Activated CD4-positive, alpha-beta T cell treated with anti-CD3 and anti-CD28 coated beads for 36 hours (primary cell): Measurements from ENCODE around the gene PLN. TPM values are rescaled to one million over a fixed set of nuclear protein-coding genes. Genes with fewer than 3 reads are reported as not detected.

Source experiments
- ATAC-seq: fragments of 200-7000 bp; cut with Tn5 transposase; one replicate; pipeline ENCODE4 v1.10.0; 2021; ENCODE audit warnings: mild to moderate bottlenecking, moderate library complexity
- CTCF ChIA-PET: fragments of 350-600 bp; sonication (Branson Sonifier 250); formaldehyde crosslinking; loops from one replicate; lab custom pipeline; 2021; ENCODE audit warnings: antibody characterized with exemption; lab: Charles Lee
- POLR2A ChIA-PET: fragments of 350-600 bp; sonication (Branson Sonifier 250); formaldehyde crosslinking; loops from one replicate; lab custom pipeline; 2021; ENCODE audit warnings: antibody characterized with exemption, inconsistent platforms; lab: Charles Lee
- DNase-seq: peaks from one replicate; pipeline ENCODE4 v3.0.0-alpha.2; 2020
- H3K27ac Mint-ChIP-seq: one replicate; pipeline ENCODE4 v1.8.0; 2021; ENCODE audit warnings: mixed read lengths
- H3K27me3 Mint-ChIP-seq: one replicate; pipeline ENCODE4 v1.8.0; 2021; ENCODE audit warnings: mixed read lengths
- H3K36me3 Mint-ChIP-seq: one replicate; pipeline ENCODE4 v1.8.0; 2021; ENCODE audit warnings: low read depth, mixed read lengths
- H3K4me1 Mint-ChIP-seq: one replicate; pipeline ENCODE4 v1.8.0; 2021; ENCODE audit warnings: mixed read lengths
- H3K4me3 Mint-ChIP-seq: one replicate; pipeline ENCODE4 v1.8.0; 2021; ENCODE audit warnings: mild to moderate bottlenecking, moderate library complexity, mixed read lengths
- H3K9me3 Mint-ChIP-seq: one replicate; pipeline ENCODE4 v1.8.0; 2021; ENCODE audit warnings: low read depth, mixed read lengths
- intact Hi-C, 2 experiments: fragments of 100-400 bp; cut with DNase I in 1 of 2; cut with micrococcal nuclease in 1 of 2; formaldehyde crosslinking; loops; one replicate each; pipeline versions ENCODE4 v1.14.2 to v1.15.1; 2022 to 2024; cut with DNase I, micrococcal nuclease
- total RNA-seq, 2 experiments: library from RNA; stranded (reverse); gene quantifications; one replicate each; pipeline ENCODE4 v1.2.3, GENCODE V29; 2021

The PLN gene
- total RNA-seq: not detected

- ATAC-seq: peak; percentile 54
- peaks cover 11% of the 10 kb centered on the region for H3K36me3 Mint-ChIP-seq
- no peak within 1 kb of the TSS for H3K27ac Mint-ChIP-seq
- DNase-seq: no peak
- H3K9me3 Mint-ChIP-seq: no peaks in the 10 kb centered on the region
- intact Hi-C loops: no loop called here
- H3K27me3 Mint-ChIP-seq: no peaks in the 10 kb centered on the region
- H3K4me1 Mint-ChIP-seq: peaks cover 41% of the 10 kb centered on the region
- POLR2A ChIA-PET: no interaction called here
- CTCF ChIA-PET: interaction anchor here (1.0 to 1.4 kb wide), 5 partner anchors 10 to 253 kb away, joined by 3 to 4 read pairs (median 3); no protein-coding TSS in a partner anchor
- H3K4me3 Mint-ChIP-seq: no peak within 1 kb of the TSS
These were observed at the start of gene PLN for GRCh38 chr6:118548136-118548535. PLN (plus strand) TSS chr6:118548296; CDS start chr6:118558922, 10,626 bp downstream.

- ATAC-seq (no peak), DNase-seq (no peak)
- intact Hi-C loops: no loop called here
- ChIA-PET CTCF (no interaction called here), POLR2A (interaction anchor here (0.6 kb wide), 1 partner anchor 40 kb away, joined by 3 read pairs; no protein-coding TSS in a partner anchor)
- Mint-ChIP-seq H3K27me3 (no peaks in the 10 kb centered on the region), H3K27ac (no peak overlapping the region), H3K9me3 (peaks cover 3% of the 10 kb centered on the region), H3K36me3 (peaks cover 52% of the 10 kb centered on the region), H3K4me3 (no peak overlapping the region), H3K4me1 (peaks cover 11% of the 10 kb centered on the region)
These were observed 47.7 kb upstream of the PLN start for GRCh38 chr6:118500130-118501015.

DNA sequence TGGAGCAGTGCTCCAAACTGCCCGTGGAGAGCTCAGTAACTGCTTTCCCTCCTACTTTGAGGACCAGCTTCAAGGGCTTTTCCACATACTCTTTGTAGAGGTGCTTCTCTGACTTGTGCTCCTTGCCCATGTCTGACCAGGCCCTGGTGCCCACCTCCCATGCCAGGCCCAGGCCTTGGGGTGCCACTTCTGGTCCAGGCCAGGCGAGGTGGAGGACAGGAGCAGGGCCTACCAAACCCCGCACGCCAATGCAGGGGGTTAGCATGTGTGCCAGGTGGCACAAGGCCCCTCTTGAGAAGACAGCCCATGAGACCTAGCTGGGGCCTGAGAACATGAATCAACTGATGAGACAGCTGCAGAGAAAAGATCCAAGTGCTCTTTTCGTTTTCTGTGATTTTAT is 47.0 kb upstream of the PLN start:
- DNase-seq: no peak
- intact Hi-C loops: no loop called here
- Mint-ChIP-seq H3K9me3 (peaks cover 3% of the 10 kb centered on the region), H3K4me3 (no peak overlapping the region), H3K4me1 (peaks cover 5% of the 10 kb centered on the region), H3K27ac (no peak overlapping the region), H3K36me3 (peaks cover 47% of the 10 kb centered on the region), H3K27me3 (no peaks in the 10 kb centered on the region)
- ChIA-PET CTCF (no interaction called here), POLR2A (interaction anchor here (0.6 kb wide), 1 partner anchor 41 kb away, joined by 3 read pairs; no protein-coding TSS in a partner anchor)
- no peak for ATAC-seq

GRCh38 chr6:118501765-118502164 is 46.3 kb upstream of the PLN start:
- ChIA-PET POLR2A (no interaction called here), CTCF (no interaction called here)
- no peak for ATAC-seq
- Mint-ChIP-seq H3K4me3 (no peak overlapping the region), H3K36me3 (peaks cover 48% of the 10 kb centered on the region), H3K27me3 (no peaks in the 10 kb centered on the region), H3K27ac (no peak overlapping the region), H3K9me3 (peaks cover 3% of the 10 kb centered on the region), H3K4me1 (peaks cover 6% of the 10 kb centered on the region)
- DNase-seq: no peak
- intact Hi-C loops: no loop called here

DNA sequence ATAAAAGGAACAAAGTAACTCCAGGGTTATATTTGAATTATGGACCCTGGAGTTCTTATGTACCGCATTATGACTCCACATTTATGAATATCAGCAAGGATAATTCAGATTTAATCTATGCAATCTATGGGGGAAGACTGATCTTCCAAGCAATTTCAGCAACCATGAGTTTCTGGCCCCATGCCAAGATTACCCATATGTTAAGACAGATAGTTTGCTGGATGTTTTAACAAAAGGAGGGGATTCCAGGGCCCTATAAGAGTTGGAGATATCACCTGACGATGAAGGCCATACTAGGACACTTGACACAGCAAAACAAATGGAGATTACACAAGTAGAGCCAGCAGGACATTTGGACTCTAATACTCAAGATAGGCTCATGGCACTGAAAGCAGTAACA is 45.9 kb upstream of the PLN start:
- H3K36me3 Mint-ChIP-seq: peaks cover 48% of the 10 kb centered on the region
- no peak for DNase-seq
- ATAC-seq: no peak
- peaks cover 9% of the 10 kb centered on the region for H3K4me1 Mint-ChIP-seq
- H3K27ac Mint-ChIP-seq: no peak overlapping the region
- ChIA-PET CTCF (no interaction called here), POLR2A (no interaction called here)
- H3K4me3 Mint-ChIP-seq: no peak overlapping the region
- peaks cover 3% of the 10 kb centered on the region for H3K9me3 Mint-ChIP-seq
- no peaks in the 10 kb centered on the region for H3K27me3 Mint-ChIP-seq
- intact Hi-C loops: no loop called here

DNA sequence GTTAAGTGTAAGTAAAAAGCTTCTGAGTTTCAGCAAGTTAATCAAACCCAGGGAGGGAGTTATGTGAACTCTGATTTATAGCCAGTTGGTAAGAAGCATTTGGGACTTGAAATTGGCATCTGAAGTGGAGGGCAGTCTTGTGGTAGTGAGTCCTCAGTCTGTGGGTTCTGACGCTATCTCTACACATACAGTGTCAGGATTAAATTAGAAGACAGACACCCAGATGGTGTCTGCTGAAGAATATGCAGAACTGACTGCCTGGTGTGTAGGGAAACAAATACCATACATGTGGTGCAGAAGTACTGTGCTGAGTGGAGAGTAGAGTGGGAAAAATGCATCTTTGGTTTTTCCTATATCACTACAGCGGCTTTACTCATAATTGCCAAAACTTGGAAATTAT is 43.5 kb upstream of the PLN start:
- ChIA-PET CTCF (no interaction called here), POLR2A (no interaction called here)
- H3K36me3 Mint-ChIP-seq: peaks cover 42% of the 10 kb centered on the region
- intact Hi-C loops: loop anchor here in 1 of 2 experiments (5.0 kb wide), 1 partner anchor 222 kb away; no protein-coding TSS in a partner anchor
- H3K27ac Mint-ChIP-seq: no peak overlapping the region
- H3K27me3 Mint-ChIP-seq: no peaks in the 10 kb centered on the region
- peaks cover 4% of the 10 kb centered on the region for H3K4me1 Mint-ChIP-seq
- DNase-seq (no peak), ATAC-seq (no peak)
- peaks cover 3% of the 10 kb centered on the region for H3K9me3 Mint-ChIP-seq
- H3K4me3 Mint-ChIP-seq: no peak overlapping the region

- CTCF ChIA-PET: no interaction called here
- peaks cover 3% of the 10 kb centered on the region for H3K9me3 Mint-ChIP-seq
These were observed 42.4 kb upstream of the PLN start for GRCh38 chr6:118505656-118506055.

DNA sequence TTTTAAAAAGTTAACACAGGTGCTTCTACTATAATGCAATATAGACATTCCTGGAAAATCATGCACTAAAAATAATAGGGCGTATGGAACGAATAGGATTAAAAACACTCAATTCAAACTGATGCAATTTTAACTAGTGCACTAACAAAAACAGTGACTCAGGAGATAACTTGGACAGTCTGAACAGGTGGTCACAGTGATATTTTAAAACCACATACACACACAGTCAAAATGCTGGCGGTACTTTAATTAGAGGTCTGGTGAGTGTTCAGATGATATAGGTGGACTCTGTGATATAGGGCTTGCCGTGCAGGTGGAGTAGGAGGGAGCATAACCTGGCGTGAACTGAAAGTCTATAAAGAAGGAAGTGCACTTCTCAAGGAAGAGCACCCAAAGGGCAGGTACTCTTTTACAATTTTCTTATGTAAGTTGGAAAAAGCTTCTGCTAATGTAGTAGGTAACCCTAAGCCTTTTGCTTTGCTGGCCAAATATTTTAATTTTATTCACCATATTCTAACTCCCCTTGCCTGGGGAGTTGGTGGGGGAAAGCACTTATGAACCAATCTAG is 41.9 kb upstream of the PLN start:
- ATAC-seq (no peak), DNase-seq (no peak)
- Mint-ChIP-seq H3K4me1 (peaks cover 4% of the 10 kb centered on the region), H3K4me3 (no peak overlapping the region), H3K27me3 (no peaks in the 10 kb centered on the region), H3K36me3 (peaks cover 34% of the 10 kb centered on the region), H3K9me3 (no peaks in the 10 kb centered on the region), H3K27ac (no peak overlapping the region)
- CTCF ChIA-PET: no interaction called here
- POLR2A ChIA-PET: no interaction called here
- intact Hi-C loops: loop anchor here in 1 of 2 experiments (1.0 to 5.0 kb wide), 2 partner anchors 30 to 224 kb away; no protein-coding TSS in a partner anchor

More at GRCh38 chr6:118505656-118506055, 42.4 kb upstream of the PLN start:
- Mint-ChIP-seq H3K4me3 (no peak overlapping the region), H3K27ac (no peak overlapping the region), H3K36me3 (peaks cover 38% of the 10 kb centered on the region), H3K27me3 (no peaks in the 10 kb centered on the region), H3K4me1 (peaks cover 4% of the 10 kb centered on the region)
- ATAC-seq: no peak
- POLR2A ChIA-PET: no interaction called here
- DNase-seq: no peak
- intact Hi-C loops: loop anchor here in 1 of 2 experiments (1.0 to 5.0 kb wide), 2 partner anchors 29 to 223 kb away; no protein-coding TSS in a partner anchor

- POLR2A ChIA-PET: no interaction called here
- Mint-ChIP-seq H3K27me3 (no peaks in the 10 kb centered on the region), H3K36me3 (peaks cover 20% of the 10 kb centered on the region), H3K9me3 (no peaks in the 10 kb centered on the region), H3K4me3 (no peak overlapping the region), H3K27ac (no peak overlapping the region), H3K4me1 (peaks cover 6% of the 10 kb centered on the region)
- CTCF ChIA-PET: interaction anchor here (0.7 kb wide), 2 partner anchors 320 to 400 kb away, joined by 3 read pairs; no protein-coding TSS in a partner anchor
- DNase-seq: no peak
- intact Hi-C loops: loop anchor here (2.0 to 5.0 kb wide), 2 partner anchors 223 to 225 kb away; no protein-coding TSS in a partner anchor
- no peak for ATAC-seq
These were observed 40.5 kb upstream of the PLN start for GRCh38 chr6:118507636-118508035.

- no peak for ATAC-seq
- CTCF ChIA-PET: no interaction called here
- intact Hi-C loops: loop anchor here (2.0 to 5.0 kb wide), 2 partner anchors 224 to 227 kb away; no protein-coding TSS in a partner anchor
- Mint-ChIP-seq H3K9me3 (no peaks in the 10 kb centered on the region), H3K36me3 (peaks cover 15% of the 10 kb centered on the region), H3K4me3 (no peak overlapping the region), H3K27ac (no peak overlapping the region), H3K4me1 (peaks cover 12% of the 10 kb centered on the region), H3K27me3 (no peaks in the 10 kb centered on the region)
- peak; percentile 39 for DNase-seq
- POLR2A ChIA-PET: no interaction called here
These were observed 39.0 kb upstream of the PLN start for GRCh38 chr6:118509009-118509617.
